A549 (cell line): ENCODE measurements around the gene SCAANT1.

Source experiments
- CHD2 ChIP-seq: fragments of 150-350 bp; IDR thresholded peaks from 2 replicates; pipeline ENCODE4 v1.6.1; 2014; ENCODE audit warnings: low read length; ENCODE audit not compliant: partially characterized antibody
- EHMT2 ChIP-seq: fragments of 200-600 bp; sonication (generic); IDR thresholded peaks from 2 replicates; pipeline ENCODE4 v1.6.1; 2016; ENCODE audit warnings: antibody characterized with exemption, low read depth, mild to moderate bottlenecking, moderate library complexity
- EP300 ChIP-seq, 2 experiments: fragments of >200 bp; sonication (Bioruptor Twin); formaldehyde crosslinking; IDR thresholded peaks; 2 replicates in 1 of 2; 3 replicates in 1 of 2; pipeline ENCODE4 v1.6.1; 2016 to 2017
- JUNB ChIP-seq: fragments of >200 bp; sonication (Bioruptor Twin); formaldehyde crosslinking; IDR thresholded peaks from 2 replicates; pipeline ENCODE4 v1.6.1; 2016
- KDM5A ChIP-seq: fragments of 200-600 bp; sonication (generic); IDR thresholded peaks from 2 replicates; pipeline ENCODE4 v1.6.1; 2016; ENCODE audit warnings: antibody characterized with exemption, mild to moderate bottlenecking
- MAFK ChIP-seq: fragments of 450-650 bp; IDR thresholded peaks from 2 replicates; pipeline ENCODE4 v1.6.1; 2014; ENCODE audit not compliant: partially characterized antibody
- NR3C1 ChIP-seq: fragments of >200 bp; sonication (Bioruptor Twin); formaldehyde crosslinking; IDR thresholded peaks from 3 replicates; pipeline ENCODE4 v1.6.1; 2017
- POLR2A ChIP-seq: IDR thresholded peaks from 2 replicates; pipeline ENCODE4 v1.6.1; 2012; ENCODE audit warnings: mild to moderate bottlenecking, low read length
- RFX5 ChIP-seq: fragments of 450-650 bp; IDR thresholded peaks from 2 replicates; pipeline ENCODE4 v1.7.1; 2014; ENCODE audit warnings: antibody characterized with exemption, mild to moderate bottlenecking, moderate library complexity
- SREBF2 ChIP-seq: fragments of 450-650 bp; IDR thresholded peaks from 2 replicates; pipeline ENCODE4 v1.6.1; 2014; ENCODE audit warnings: mild to moderate bottlenecking, moderate library complexity
- TP53 ChIP-seq: fragments of 250-450 bp; sonication (Bioruptor Pico); IDR thresholded peaks from 2 replicates; pipeline ENCODE4 v1.5.0; 2021; ENCODE audit warnings: mild to moderate bottlenecking, moderate library complexity
- ZNF302 ChIP-seq: fragments of 250-450 bp; sonication (Bioruptor Pico); IDR thresholded peaks from 2 replicates; pipeline ENCODE4 v1.9.0; 2021; ENCODE audit warnings: inconsistent platforms, mild to moderate bottlenecking, moderate library complexity
- TF ChIP-seq, protein P1 (sequence below): fragments of >200 bp; sonication (Bioruptor Twin); formaldehyde crosslinking; IDR thresholded peaks from 3 replicates; pipeline ENCODE4 v1.5.1; 2016
- TF ChIP-seq, protein P2 (sequence below): fragments of 200-600 bp; sonication (generic); IDR thresholded peaks from 2 replicates; pipeline ENCODE4 v1.6.1; 2016; ENCODE audit warnings: antibody characterized with exemption, mild to moderate bottlenecking, moderate library complexity

DNA sequence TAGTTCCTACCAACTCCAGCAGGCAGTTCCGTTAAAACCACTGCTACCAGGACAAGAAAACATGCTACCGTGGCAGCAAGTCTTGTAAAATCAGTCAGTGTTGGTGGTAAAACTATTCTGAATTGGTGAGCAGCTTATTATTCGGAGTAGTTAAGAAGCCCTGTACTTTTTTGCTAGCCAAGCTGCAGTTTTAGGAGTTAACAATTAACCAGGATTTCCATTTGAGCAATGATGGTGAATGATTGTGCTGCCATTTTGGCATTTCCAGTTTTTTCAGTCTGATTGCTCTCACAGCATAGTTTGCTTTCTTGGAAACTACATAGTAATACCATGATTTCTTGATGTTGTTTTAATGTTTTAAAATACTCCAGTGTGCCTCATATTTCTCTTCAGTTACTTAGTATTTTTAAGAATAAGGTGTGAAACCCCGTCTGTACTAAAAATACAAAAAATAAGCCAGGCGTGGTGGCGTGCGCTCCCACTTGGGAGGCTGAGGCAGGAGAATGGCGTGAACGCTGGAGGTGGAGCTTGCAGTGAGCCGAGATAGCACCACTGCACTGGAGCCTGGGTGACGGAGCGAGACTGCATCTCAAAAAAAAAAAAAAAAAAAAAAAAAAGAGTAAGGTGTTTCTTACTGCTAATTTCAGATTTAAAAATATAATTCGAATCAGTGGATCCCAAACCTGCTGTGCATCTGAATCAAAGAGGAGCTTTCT, 43.8 kb upstream of the SCAANT1 start:
- TF ChIP-seq, protein P1, sequence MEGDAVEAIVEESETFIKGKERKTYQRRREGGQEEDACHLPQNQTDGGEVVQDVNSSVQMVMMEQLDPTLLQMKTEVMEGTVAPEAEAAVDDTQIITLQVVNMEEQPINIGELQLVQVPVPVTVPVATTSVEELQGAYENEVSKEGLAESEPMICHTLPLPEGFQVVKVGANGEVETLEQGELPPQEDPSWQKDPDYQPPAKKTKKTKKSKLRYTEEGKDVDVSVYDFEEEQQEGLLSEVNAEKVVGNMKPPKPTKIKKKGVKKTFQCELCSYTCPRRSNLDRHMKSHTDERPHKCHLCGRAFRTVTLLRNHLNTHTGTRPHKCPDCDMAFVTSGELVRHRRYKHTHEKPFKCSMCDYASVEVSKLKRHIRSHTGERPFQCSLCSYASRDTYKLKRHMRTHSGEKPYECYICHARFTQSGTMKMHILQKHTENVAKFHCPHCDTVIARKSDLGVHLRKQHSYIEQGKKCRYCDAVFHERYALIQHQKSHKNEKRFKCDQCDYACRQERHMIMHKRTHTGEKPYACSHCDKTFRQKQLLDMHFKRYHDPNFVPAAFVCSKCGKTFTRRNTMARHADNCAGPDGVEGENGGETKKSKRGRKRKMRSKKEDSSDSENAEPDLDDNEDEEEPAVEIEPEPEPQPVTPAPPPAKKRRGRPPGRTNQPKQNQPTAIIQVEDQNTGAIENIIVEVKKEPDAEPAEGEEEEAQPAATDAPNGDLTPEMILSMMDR = no peak
- no peak for TF ChIP-seq RFX5
- TF ChIP-seq, protein P2, sequence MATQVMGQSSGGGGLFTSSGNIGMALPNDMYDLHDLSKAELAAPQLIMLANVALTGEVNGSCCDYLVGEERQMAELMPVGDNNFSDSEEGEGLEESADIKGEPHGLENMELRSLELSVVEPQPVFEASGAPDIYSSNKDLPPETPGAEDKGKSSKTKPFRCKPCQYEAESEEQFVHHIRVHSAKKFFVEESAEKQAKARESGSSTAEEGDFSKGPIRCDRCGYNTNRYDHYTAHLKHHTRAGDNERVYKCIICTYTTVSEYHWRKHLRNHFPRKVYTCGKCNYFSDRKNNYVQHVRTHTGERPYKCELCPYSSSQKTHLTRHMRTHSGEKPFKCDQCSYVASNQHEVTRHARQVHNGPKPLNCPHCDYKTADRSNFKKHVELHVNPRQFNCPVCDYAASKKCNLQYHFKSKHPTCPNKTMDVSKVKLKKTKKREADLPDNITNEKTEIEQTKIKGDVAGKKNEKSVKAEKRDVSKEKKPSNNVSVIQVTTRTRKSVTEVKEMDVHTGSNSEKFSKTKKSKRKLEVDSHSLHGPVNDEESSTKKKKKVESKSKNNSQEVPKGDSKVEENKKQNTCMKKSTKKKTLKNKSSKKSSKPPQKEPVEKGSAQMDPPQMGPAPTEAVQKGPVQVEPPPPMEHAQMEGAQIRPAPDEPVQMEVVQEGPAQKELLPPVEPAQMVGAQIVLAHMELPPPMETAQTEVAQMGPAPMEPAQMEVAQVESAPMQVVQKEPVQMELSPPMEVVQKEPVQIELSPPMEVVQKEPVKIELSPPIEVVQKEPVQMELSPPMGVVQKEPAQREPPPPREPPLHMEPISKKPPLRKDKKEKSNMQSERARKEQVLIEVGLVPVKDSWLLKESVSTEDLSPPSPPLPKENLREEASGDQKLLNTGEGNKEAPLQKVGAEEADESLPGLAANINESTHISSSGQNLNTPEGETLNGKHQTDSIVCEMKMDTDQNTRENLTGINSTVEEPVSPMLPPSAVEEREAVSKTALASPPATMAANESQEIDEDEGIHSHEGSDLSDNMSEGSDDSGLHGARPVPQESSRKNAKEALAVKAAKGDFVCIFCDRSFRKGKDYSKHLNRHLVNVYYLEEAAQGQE = no peak
- no peak for TF ChIP-seq POLR2A
- TF ChIP-seq SREBF2 = no peak
- TF ChIP-seq EP300 (IDR thresholded peaks at IDR 0.05) = no peak
- no peak for TF ChIP-seq ZNF302 (CRISPR knock-in tag)
- no peak for TF ChIP-seq KDM5A
- no peak for TF ChIP-seq JUNB
- TF ChIP-seq MAFK = no peak
- no peak for TF ChIP-seq EHMT2
- TF ChIP-seq CHD2 = no peak
- no peak for TF ChIP-seq TP53 (CRISPR knock-in tag)
- TF ChIP-seq NR3C1 = no peak
